Hematopoietic multipotent progenitor cell treated with erythropoietin and hydrocortisone succinate and interleukin-3 and kit ligand, for 15 days (in vitro differentiated cells): ENCODE results near the gene IL34.
"Not testable (repeated sequence)": the region's sequence is repeated elsewhere in the genome, so short reads cannot be mapped to it uniquely, and the experiment has no call there.

Experiments
- DNase-seq: peaks from one replicate; pipeline ENCODE4 v3.0.0-alpha.2; 2015; ENCODE audit warnings: low spot score

Gene IL34

DNA sequence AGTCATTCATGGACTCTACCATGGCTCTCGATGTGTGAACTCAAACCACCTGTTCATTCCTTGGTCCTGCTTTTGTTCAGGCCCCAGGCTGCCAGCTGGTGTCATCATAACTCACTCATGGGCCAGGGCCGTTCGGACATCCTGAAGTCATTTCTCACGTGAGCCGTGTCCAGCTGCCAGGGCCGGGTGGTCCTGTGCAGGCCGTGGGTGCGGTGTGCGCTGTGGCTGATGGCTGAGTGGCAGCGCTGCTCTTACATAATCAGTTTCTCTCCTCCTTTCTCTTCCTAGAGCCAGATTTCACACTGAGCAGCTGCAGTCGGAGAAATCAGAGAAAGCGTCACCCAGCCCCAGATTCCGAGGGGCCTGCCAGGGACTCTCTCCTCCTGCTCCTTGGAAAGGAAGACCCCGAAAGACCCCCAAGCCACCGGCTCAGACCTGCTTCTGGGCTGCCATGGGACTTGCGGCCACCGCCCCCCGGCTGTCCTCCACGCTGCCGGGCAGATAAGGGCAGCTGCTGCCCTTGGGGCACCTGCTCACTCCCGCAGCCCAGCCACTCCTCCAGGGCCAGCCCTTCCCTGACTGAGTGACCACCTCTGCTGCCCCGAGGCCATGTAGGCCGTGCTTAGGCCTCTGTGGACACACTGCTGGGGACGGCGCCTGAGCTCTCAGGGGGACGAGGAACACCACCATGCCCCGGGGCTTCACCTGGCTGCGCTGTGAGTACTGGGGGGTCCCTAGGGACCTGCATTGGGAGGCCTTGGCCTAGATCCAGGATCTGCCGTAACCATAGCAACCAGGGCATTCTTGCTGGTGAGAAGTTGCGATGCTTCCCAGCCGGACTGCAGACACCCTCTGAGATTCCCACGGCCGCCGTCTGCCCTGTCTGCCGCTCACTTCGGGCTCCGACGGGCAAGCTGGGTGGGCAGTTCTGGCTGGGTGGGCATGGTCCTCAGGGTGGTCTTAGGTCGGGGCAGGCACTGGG is at the start of gene IL34:
IL34 (plus strand) TSS at position 300 of the 982 bp plus-strand sequence; CDS start at position 689, 389 bp downstream.
- DNase-seq, result no peak

- no peak for DNase-seq
Observed at GRCh38 chr16:70597135-70597835, 49.1 kb upstream of the IL34 start.

DNA sequence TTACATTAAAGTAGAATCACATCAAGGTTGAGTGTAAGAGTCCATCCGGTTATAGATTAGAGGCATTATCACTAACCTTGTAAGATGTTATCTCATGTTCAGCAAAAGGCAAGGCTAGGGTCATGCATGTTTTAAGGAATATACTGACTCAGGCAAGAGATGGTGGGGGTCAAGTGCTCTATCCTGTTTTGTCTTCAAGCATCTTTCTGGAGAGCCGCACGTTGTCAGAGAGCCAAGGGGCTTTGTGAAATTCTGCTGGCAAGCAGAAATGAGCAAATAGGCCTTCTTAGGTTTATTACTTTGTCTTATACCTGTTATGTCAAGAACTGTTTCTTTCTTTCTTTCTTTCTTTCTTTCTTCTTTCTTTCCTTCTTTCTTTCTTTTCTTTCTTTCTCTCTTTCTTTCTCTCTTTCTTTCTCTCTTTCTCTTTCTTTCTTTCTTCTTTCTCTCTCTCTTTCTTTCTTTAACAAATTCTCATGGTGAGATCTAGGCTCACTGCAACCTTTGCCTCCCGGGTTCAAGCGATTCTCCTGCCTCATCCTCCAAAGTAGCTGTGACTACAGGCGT is 47.3 kb upstream of the IL34 start:
- no peak for DNase-seq

GRCh38 chr16:70600730-70601129 is 45.6 kb upstream of the IL34 start:
- no peak for DNase-seq

- DNase-seq, result no peak
Observed at GRCh38 chr16:70601576-70602575, 44.5 kb upstream of the IL34 start.

- DNase-seq, result no peak
Observed at GRCh38 chr16:70602831-70603230, 43.5 kb upstream of the IL34 start.

DNA sequence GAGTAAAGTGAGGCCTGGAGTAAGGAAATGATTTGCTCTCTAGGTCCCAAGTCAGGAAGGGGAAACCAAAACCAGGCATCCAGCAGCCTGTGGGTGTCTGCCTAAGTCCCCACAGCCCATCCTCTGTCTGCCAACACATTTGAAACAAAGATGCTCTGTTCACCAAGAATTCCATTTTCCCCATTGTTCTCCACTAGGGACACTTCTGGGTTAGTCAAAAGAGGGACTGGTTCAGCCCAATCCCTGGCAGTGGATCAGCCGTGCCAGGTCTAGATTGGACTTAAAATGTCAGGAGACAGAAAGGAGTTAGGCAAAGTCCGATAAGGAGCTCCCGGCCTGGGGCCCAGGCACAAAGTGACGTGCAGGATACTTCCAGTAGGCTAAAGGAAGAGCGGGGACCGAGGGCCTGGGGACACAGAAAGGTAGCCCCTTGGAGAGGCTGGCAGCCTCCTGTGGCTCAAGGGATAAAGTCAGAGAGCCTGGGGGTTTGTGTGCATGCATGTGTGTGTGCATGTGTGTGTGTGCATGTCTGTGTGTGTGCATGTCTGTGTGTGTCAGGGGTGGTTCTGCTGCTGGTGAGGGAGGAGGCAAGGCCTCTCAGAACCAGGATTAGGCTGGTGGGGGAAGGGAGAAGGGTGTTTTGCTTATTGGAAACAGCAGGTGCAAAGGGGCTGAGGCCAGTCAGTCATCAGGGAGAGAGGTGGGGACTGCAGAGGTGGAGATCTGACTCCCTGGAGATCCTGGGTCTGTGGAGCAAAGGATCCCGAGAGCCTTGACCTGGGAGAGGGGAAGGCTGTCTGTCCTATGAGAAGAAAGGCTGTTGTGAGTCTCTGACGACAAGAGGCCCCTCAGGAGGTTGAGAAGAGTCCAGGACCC is 41.7 kb upstream of the IL34 start:
- DNase-seq, result no peak

- no peak for DNase-seq
Observed at GRCh38 chr16:70605283-70605657, 41.1 kb upstream of the IL34 start.

- no peak for DNase-seq
Observed at GRCh38 chr16:70608521-70608920, 37.8 kb upstream of the IL34 start.

DNA sequence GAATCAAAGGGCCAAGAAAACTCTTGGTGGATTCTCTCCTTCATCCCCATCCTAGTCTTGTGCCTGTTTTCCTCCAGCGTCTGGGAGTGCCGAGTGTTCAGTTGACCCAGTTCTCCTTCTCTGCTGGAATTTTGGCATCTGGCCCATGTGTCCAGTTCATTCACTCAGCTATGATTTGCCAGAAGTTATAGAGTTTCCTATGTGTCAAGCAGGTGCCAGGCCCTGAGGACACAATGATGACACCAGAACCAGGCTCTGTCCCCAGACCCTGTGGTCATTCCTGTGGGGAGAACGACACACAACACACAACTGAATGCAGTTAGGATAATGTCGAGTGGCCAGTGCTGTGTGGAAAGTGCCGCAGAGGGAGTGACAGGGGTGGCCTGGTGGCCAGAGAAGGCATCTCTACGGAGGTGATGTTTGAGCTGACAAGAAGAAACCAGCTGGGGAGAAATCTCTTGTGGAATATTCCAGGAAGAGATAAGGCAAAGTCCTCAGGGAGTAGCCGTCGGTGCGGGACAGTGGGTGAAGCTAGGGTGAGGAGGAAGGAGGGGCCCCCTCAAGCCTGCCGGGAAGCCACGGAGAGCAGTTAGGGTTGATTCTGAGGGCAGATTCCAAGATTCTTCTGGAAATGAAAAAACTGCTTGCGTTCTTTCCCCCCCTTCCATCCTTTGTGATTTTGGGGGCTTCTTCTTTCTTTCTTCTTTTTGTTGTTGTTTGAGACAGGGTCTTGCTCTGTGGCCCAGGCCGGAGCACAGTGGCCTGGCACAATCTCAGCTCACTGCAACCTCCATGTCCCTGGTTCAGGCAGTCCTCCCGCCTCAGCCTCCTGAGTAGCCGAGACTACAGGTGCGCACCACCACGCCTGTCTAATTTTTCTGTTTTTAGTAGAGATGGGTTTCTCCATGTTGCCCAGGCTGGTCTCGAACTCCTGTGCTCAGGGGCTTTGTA is 35.8 kb upstream of the IL34 start:
- DNase-seq, result no peak

DNA sequence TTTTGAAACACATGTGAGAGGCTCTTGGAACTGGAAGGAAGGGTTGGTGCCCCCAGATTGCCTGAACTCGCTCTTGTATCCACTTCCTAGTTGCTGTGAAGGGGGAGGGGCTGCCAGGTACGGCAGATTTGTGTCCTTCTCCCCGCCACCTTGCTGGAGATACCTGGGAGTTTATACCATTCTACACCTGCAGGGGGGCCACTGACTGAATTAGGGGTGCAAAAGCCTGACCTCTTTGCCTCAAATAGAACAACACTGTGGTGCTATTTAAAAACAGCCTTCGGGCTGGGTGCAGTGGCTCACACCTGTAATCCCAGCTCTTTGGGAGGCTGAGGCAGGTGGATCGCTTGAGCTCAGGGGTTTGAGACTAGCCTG is 35.1 kb upstream of the IL34 start:
- DNase-seq, result no peak

DNA sequence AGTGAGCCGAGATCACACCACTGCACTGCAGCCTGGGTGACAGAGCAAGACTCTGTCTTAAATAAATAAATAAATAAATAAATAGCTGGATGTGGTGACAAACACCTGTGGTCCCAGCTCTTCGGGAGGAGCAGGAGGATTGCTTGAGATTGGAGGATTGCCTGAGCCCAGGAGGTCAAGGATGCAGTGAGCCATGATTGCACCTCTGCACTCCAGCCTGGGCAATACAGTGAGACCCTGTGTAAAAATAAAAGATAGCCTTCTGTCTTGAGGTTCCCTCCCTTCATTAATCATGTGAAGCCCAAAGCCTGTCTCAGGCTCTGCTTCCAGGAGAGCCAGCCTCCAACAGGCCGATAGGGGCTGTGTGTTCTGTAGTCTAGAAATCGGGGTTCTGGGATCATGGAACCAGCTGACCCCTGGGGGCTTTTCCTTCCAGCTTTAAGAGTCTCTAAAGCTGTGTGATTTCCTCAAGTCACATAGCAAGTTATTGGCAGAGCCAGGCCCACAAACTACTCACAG is 34.5 kb upstream of the IL34 start:
- no peak for DNase-seq

DNA sequence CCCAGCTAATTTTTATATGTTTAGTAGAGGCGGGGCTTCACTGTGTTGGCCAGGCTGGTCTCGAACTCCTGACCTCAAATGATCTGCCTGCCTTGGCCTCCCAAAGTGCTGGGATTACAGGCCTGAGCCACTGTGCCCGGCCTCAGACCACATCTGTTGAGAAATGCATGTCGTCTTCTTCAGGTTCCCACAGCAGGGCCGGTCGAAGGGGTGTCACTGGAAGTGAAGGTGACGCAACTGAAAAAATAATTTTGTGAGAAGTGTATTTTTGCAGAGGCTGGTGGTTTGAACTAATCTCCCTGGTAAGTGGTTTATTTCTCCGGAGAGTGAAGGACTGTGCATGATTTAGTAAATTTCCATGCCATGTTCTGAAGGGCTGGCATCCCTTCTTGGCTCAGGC is 33.4 kb upstream of the IL34 start:
- no peak for DNase-seq

DNA sequence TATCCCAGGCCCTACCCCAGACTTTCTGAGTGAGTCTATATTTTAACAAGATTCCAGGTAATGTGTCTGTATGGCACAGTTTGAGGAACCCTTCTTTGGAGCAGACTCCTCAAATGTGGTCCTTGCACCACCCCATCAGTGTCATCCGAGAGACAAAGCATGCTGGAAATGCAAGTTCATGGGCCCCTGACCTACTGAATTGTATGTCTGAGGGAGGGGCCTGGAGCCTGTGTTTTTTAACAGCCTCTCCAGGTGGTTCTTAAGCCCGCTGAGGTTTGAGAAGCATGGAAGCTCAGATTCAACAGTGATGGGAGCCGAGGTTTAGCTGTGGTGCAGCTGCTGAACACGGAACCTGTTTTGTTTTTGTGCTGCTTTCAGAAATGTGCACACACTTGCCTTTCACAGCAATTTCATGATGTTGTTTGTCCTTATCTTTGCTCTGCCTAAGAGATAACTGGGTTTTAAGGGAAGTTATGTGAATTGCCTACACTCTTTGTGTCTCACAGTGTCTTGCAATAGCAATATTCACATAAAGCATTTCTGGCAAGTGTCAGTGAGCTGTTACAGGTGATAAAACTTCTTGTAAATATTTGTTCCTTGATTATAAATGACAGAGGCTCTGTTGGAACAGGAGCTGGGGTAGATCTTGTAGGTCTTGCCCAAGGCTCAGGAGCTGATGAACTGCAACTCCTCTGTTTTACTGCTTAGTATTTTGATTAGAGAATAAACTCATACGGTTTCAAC is 32.0 kb upstream of the IL34 start:
- DNase-seq, result no peak

DNA sequence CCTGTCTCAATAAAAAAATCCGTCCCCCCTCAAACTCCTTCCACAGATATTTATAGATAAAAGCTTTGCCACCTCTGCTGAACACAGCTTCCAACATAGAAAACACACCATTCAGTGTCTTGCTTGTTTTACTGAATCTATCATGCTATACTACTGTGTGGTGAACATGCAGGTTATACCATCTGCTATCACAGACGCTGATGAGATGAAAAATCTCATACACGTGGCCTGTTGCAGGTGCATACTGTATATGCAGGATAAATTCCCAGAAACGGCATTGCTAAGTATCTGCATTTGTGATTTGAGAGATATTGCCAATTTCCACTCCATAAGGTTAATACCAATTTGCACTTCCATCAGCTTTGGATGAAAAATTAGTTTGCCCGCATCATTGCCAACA is 30.4 kb upstream of the IL34 start:
- DNase-seq, result no peak

GRCh38 chr16:70621864-70622263 is 24.5 kb upstream of the IL34 start:
- not testable (repeated sequence) for DNase-seq

GRCh38 chr16:70627696-70628095 is 18.7 kb upstream of the IL34 start:
- DNase-seq, result no peak

- no peak for DNase-seq
Observed at GRCh38 chr16:70630960-70631745, 15.2 kb upstream of the IL34 start.
